PC-9 (cell line): Measurements from ENCODE around the gene NGEF.

Experiments
- CTCF ChIP-seq: fragments of 200-600 bp; sonication (generic); conservative IDR thresholded peaks from 2 replicates; pipeline ENCODE4 v1.6.1; 2017; ENCODE audit warnings: mixed run types, antibody characterized with exemption, mild to moderate bottlenecking, moderate library complexity
- EZH2 ChIP-seq: fragments of 200-600 bp; sonication (generic); IDR thresholded peaks from 2 replicates; pipeline ENCODE4 v1.8.0; 2017; ENCODE audit warnings: antibody characterized with exemption, low read depth

- TF ChIP-seq CTCF, result no peak
- TF ChIP-seq EZH2, result no peak
These were observed 9.1 kb downstream of the NGEF start for GRCh38 chr2:233003658-233004555.
